ENCODE results near the gene POLR2M.

POLR2M gene

DNA sequence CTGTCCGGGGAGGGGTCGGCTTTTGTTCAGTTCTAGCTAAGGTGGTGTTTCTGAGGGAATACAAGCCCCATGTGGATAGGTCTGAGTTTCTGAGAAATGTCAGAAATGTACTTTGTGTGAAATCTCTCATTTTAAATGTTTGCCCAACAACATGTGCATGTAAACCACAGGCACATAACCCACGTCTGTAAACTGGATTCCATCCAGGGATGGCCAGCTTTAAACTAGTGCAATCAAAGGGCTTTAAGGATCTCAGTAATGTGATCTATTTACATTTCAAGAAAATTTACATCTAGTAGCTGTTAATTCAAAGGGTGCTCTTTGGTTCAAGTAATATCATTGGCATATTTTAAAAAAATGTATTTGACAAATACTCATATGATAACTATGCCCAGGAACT, 52.0 kb downstream of the POLR2M start:
- no peaks in the 10 kb centered on the region for H3K36me3 ChIP-seq (ENCODE audit: insufficient read depth, low read length)
- H3K27me3 ChIP-seq (ENCODE audit: insufficient read depth, low read length) = peaks cover 3% of the 10 kb centered on the region; the same call in 1 of the 2 replicates
- no peaks in the 10 kb centered on the region for H3K4me1 ChIP-seq (ENCODE audit: control insufficient read depth, insufficient read depth, low read length, unreplicated experiment)
- no peak overlapping the region for H2AFZ ChIP-seq (ENCODE audit: low read length, unreplicated experiment)
- H3K79me2 ChIP-seq (ENCODE audit: control insufficient read depth, insufficient read depth, low read length, unreplicated experiment) = no peaks in the 10 kb centered on the region
- no peak overlapping the region for H3K27ac ChIP-seq (ENCODE audit: low read depth, low read length)
- no peak overlapping the region for H3K4me3 ChIP-seq (ENCODE audit: low read depth, low read length)

DNA sequence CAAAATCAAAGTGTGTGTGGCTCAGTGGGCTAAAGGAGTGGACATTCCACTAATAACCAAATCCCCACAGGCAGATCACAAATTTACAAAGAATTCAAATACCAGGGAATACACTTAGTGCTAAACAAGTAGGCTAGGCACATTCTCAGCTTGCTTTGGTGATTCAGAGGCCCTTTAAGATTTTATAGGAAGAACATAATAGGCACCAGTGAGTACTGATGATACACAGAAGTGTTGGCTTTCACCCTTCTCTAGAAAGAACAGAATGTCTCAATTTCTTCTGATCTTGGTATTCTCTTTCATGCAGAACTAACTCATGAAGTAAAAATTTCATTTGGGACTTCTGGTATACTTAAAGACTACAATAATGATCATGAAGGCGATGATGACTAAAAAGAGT, 55.0 kb downstream of the POLR2M start:
- H3K27me3 ChIP-seq (ENCODE audit: insufficient read depth, low read length) = peaks cover 10% of the 10 kb centered on the region; the same call in 1 of the 2 replicates
- no peaks in the 10 kb centered on the region for H3K36me3 ChIP-seq (ENCODE audit: insufficient read depth, low read length)
- no peaks in the 10 kb centered on the region for H3K4me1 ChIP-seq (ENCODE audit: control insufficient read depth, insufficient read depth, low read length, unreplicated experiment)
- no peaks in the 10 kb centered on the region for H3K79me2 ChIP-seq (ENCODE audit: control insufficient read depth, insufficient read depth, low read length, unreplicated experiment)
- no peak overlapping the region for H3K4me3 ChIP-seq (ENCODE audit: low read depth, low read length)
- H3K27ac ChIP-seq (ENCODE audit: low read depth, low read length) = no peak overlapping the region
- H2AFZ ChIP-seq (ENCODE audit: low read length, unreplicated experiment) = no peak overlapping the region

DNA sequence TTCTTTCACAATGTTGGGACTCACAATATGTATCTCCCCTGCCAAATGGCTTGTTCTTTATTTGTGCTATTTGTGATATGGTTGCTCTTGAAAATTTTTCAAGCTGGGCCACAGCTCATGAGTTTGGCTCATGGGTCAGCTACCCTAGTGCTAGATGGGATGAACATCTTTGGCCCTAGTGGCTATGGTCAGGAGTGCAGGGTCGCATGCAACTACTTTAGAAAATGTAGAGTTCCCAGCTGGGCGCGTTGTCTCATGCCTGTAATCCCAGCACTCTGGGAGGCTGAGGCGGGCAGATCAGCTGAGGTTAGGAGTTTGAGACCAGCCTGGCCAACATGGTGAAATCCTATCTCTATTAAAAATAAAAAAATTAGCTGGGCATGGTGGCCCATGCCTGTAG, 55.8 kb downstream of the POLR2M start:
- H2AFZ ChIP-seq (ENCODE audit: low read length, unreplicated experiment) = no peak overlapping the region
- H3K27me3 ChIP-seq (ENCODE audit: insufficient read depth, low read length) = peaks cover 10% of the 10 kb centered on the region; the same call in 1 of the 2 replicates
- no peak overlapping the region for H3K4me3 ChIP-seq (ENCODE audit: low read depth, low read length)
- no peak overlapping the region for H3K27ac ChIP-seq (ENCODE audit: low read depth, low read length)
- no peaks in the 10 kb centered on the region for H3K79me2 ChIP-seq (ENCODE audit: control insufficient read depth, insufficient read depth, low read length, unreplicated experiment)
- no peaks in the 10 kb centered on the region for H3K4me1 ChIP-seq (ENCODE audit: control insufficient read depth, insufficient read depth, low read length, unreplicated experiment)
- no peaks in the 10 kb centered on the region for H3K36me3 ChIP-seq (ENCODE audit: insufficient read depth, low read length)

DNA sequence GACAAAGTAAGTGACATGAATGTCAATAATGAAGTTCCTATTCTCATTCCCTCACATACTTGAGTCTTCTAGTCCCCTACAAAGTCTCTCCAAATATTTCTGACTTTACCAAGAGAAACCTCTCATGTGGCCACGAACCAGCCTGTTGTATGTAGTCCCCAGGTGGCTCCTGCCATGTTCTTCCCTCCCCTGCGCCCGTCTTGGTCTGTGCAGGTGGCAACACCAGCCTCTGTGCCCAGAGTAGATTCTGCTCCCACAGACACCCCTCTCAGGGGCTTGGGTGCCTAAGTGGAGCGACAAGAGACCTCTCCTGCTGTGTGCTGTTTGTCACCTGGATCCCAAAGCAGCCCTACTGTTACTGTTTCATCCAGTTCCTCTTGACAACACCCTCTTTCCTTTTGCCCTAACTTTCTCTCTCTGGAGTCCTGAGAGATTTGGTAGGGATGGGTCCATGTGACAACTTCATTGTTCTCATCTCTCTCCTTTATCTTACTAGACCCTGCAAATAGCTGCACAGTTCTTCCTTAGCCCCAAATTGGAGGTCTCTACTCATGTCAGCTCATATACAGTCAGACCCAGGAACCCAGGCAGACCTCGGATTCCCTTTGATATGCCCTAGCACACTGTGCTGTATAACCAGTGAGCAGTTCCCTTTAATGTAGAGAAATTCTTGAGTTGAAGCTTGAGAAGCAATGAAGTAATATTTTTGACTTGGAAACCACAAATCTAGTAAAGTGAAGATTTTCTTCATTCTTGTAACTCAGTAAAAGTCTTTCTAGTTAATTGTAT, 56.9 kb downstream of the POLR2M start:
- Histone ChIP-seq H3K4me3 (ENCODE audit: low read depth, low read length) (no peak overlapping the region), H3K79me2 (ENCODE audit: control insufficient read depth, insufficient read depth, low read length, unreplicated experiment) (no peaks in the 10 kb centered on the region), H3K27me3 (ENCODE audit: insufficient read depth, low read length) (peaks cover 10% of the 10 kb centered on the region; the same call in 1 of the 2 replicates), H2AFZ (ENCODE audit: low read length, unreplicated experiment) (no peak overlapping the region), H3K27ac (ENCODE audit: low read depth, low read length) (no peak overlapping the region), H3K4me1 (ENCODE audit: control insufficient read depth, insufficient read depth, low read length, unreplicated experiment) (no peaks in the 10 kb centered on the region), H3K36me3 (ENCODE audit: insufficient read depth, low read length) (no peaks in the 10 kb centered on the region)
